Stomach (tissue), 4 donors: ENCODE data around the gene AGPS.

Source experiments
- EP300 ChIP-seq: sonication (generic); formaldehyde crosslinking; IDR thresholded peaks from one replicate; pipeline ENCODE4 v1.6.1; 2017; ENCODE audit warnings: antibody characterized with exemption
- TF ChIP-seq, protein P1 (sequence below), 7 experiments: fragments of 450-650 bp in 4 of 7; fragments of 200-600 bp in 3 of 7; sonication (generic) in 3 of 7; IDR thresholded peaks; one replicate each; pipeline ENCODE4 v1.5.1; 2016 to 2019; ENCODE audit warnings: antibody characterized with exemption in 7 of 7, control low read depth in 2 of 7, mild to moderate bottlenecking in 1 of 7

DNA sequence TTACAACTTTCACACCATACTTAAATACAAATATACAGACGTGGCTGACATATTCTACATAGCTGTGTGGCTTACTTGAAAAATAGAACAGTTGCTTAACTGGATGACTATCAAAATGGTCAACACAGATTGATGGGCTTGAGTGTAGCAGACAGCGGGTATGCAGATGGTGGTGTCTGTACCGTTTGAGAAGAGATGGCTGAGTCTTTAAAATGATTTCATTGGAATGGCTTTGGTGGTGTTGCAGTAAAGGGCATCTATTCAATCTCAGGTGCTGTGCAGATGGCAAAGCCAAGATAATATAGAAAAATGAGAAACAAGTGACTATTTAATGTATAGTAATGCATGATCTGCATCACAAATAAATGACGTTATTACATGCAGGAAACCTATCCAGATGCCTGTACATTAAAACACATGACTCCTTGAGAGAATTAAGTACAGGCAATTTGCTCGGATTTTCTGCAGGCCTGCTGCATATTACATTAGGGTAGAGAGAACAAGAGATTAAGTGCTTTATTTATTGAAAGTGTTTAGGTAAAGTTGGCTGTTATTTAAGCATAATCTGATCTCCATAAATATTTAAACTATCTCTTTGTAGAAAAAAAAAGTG is 68.5 kb downstream of the AGPS start:
- TF ChIP-seq, protein P1, sequence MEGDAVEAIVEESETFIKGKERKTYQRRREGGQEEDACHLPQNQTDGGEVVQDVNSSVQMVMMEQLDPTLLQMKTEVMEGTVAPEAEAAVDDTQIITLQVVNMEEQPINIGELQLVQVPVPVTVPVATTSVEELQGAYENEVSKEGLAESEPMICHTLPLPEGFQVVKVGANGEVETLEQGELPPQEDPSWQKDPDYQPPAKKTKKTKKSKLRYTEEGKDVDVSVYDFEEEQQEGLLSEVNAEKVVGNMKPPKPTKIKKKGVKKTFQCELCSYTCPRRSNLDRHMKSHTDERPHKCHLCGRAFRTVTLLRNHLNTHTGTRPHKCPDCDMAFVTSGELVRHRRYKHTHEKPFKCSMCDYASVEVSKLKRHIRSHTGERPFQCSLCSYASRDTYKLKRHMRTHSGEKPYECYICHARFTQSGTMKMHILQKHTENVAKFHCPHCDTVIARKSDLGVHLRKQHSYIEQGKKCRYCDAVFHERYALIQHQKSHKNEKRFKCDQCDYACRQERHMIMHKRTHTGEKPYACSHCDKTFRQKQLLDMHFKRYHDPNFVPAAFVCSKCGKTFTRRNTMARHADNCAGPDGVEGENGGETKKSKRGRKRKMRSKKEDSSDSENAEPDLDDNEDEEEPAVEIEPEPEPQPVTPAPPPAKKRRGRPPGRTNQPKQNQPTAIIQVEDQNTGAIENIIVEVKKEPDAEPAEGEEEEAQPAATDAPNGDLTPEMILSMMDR (IDR thresholded peaks at IDR 0.05), result no peak
- no peak for TF ChIP-seq EP300
